Right lobe of liver (tissue), 6 donors: ENCODE measurements around the gene SMCO2. TPM values are rescaled to one million over a fixed set of nuclear protein-coding genes. Genes with fewer than 3 reads are reported as not detected.

Experiments used
- ATAC-seq, 4 donors: fragments of 200-7000 bp; cut with Tn5 transposase; one replicate each; pipeline ENCODE4 v1.9.1; 2020; ENCODE audit warnings: mild to moderate bottlenecking in 4 of 4, moderate library complexity in 4 of 4
- DNase-seq, 3 donors: peaks; one replicate each; pipeline ENCODE4 v3.0.0-alpha.2; 2020
- H3K27ac ChIP-seq, 3 donors: fragments of 200-600 bp; one replicate each; pipeline ENCODE4 v1.8.0; 2022
- H3K27me3 ChIP-seq, 2 donors: fragments of 200-600 bp; one replicate each; pipeline ENCODE4 v1.8.0; 2022
- H3K36me3 ChIP-seq, 4 donors: fragments of 200-600 bp; sonication (generic) in 1 of 4; one replicate each; pipeline versions ENCODE4 v1.5.1 to v1.8.0; 2017 to 2022; ENCODE audit warnings: control low read depth in 1 of 4
- H3K4me1 ChIP-seq, 4 donors: fragments of 200-600 bp; sonication (generic) in 1 of 4; one replicate each; pipeline versions ENCODE4 v1.5.1 to v1.8.0; 2017 to 2022; ENCODE audit warnings: control low read depth in 1 of 4
- H3K4me3 ChIP-seq, 3 donors: fragments of 200-600 bp; one replicate each; pipeline ENCODE4 v1.8.0; 2022
- H3K9me3 ChIP-seq, 4 donors: fragments of 200-600 bp; sonication (generic) in 1 of 4; one replicate each; pipeline versions ENCODE4 v1.5.1 to v1.8.0; 2017 to 2022; ENCODE audit warnings: control low read depth in 1 of 4
- POLR2A ChIP-seq: fragments of 450-650 bp; IDR thresholded peaks from one replicate; pipeline ENCODE4 v1.6.1; 2017; ENCODE audit warnings: antibody characterized with exemption, mild to moderate bottlenecking
- WGBS: methylation state at CpG from one replicate; pipeline ENCODE4 v1.1.6; 2018; ENCODE audit warnings: low coverage, low lambda C conversion rate; ENCODE audit not compliant: insufficient coverage; ENCODE audit errors: missing lambda C conversion rate; 5-methylcytosine and 5-hydroxymethylcytosine counted together
- intact Hi-C, 2 donors: fragments of 100-400 bp; cut with DNase I; formaldehyde crosslinking; loops; one replicate each; pipeline versions ENCODE4 v1.11.2 to v1.14.1; 2022
- long read RNA-seq: library from polyadenylated mRNA; unstranded; transcript quantifications from one replicate; pipeline ENCODE4 v2.0.0, GENCODE V29; 2019
- total RNA-seq, 6 experiments: library from RNA; depleted of rRNA in 2 of 6; stranded (reverse); fragments of >200 nt in 2 of 6; fragmentation: NEBNext Ultra II Directional in 3 of 6; extraction: Animal tissue kit (Norgen Biotek cat#: 25700) in 3 of 6; gene quantifications; one replicate each; pipeline versions ENCODE4 v1.1.0 to v1.2.4, GENCODE V29; 2016 to 2023
- TF ChIP-seq, protein P1 (sequence below), 4 donors: fragments of 200-600 bp in 3 of 4; fragments of 450-650 bp in 1 of 4; IDR thresholded peaks; one replicate each; pipeline versions ENCODE4 v1.5.1 to v1.8.0; 2016 to 2022; ENCODE audit warnings: antibody characterized with exemption in 4 of 4, mild to moderate bottlenecking in 2 of 4
- donor health status: DM: no; HTN: yes; CAD: no.
- donor health status: DM: no; HTN: no; CAD: no.
- donor health status: DM: no; HTN: no; CAD: no.
- donor health status: DM: no; HTN: yes; CAD: no.
- donor health status: DM: no; HTN: yes; CAD: no.

SMCO2 gene
- total RNA-seq: under 1 TPM in 1 of 6 experiments, not detected in 5; 0.31 TPM
- long read RNA-seq: 0 reads

DNA sequence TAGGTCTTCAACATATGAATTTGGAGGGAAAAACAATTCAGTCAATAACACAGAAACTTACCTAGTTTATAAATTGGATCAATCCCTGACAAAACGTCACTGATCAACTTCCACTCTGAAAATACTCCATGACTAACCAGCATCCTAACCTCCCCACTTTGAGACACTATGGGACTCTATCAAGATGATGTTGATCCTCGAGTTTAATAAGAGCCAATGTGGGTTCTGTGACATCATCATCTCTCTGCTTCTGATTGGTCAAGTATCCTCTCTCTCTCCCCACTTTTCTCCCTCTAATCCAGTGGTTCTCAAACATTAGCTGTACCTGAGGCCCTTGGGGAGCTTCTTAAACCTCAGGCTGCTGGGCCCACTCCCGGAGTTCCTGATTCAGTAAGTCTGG is at the start of gene SMCO2:
Gene SMCO2, plus strand, starts transcription at position 301 of the 400 bp plus-strand sequence. CDS start 23,896 bp downstream, outside the sequence.
- H3K36me3 ChIP-seq: no peaks in the 10 kb centered on the region
- DNase-seq (no peak), ATAC-seq (no peak)
- WGBS: 73% methylated on average over 3 of the region's 3 CpGs
- intact Hi-C loops: no loop called here
- no peak within 1 kb of the TSS for H3K27ac ChIP-seq
- H3K4me3 ChIP-seq: no peak within 1 kb of the TSS
- no peaks in the 10 kb centered on the region for H3K4me1 ChIP-seq
- no peaks in the 10 kb centered on the region for H3K9me3 ChIP-seq
- TF ChIP-seq, protein P1, sequence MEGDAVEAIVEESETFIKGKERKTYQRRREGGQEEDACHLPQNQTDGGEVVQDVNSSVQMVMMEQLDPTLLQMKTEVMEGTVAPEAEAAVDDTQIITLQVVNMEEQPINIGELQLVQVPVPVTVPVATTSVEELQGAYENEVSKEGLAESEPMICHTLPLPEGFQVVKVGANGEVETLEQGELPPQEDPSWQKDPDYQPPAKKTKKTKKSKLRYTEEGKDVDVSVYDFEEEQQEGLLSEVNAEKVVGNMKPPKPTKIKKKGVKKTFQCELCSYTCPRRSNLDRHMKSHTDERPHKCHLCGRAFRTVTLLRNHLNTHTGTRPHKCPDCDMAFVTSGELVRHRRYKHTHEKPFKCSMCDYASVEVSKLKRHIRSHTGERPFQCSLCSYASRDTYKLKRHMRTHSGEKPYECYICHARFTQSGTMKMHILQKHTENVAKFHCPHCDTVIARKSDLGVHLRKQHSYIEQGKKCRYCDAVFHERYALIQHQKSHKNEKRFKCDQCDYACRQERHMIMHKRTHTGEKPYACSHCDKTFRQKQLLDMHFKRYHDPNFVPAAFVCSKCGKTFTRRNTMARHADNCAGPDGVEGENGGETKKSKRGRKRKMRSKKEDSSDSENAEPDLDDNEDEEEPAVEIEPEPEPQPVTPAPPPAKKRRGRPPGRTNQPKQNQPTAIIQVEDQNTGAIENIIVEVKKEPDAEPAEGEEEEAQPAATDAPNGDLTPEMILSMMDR (IDR thresholded peaks at IDR 0.05): no peak
- no peak for TF ChIP-seq POLR2A
- H3K27me3 ChIP-seq: no peaks in the 10 kb centered on the region

DNA sequence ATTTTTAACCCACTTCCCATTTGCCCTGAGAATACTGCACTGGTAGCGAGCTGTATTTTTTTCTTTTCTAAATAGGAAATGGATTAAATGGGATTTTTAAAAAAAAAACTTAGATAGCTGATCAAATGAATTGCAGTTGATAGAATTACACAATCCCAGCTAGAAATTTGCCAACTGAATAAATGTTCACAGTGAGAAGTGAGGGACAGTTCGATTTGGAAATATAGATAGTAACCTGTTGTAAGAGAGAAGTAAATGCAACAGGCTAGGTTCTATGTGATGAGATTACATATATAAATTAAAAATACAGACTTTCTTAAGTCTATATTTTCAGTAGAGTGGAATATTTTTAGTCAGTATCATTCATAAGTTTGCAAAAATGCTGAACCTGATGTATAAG is 48.1 kb upstream of the SMCO2 start:
- no peaks in the 10 kb centered on the region for H3K9me3 ChIP-seq
- ATAC-seq (peak in 3 of 4 donors; percentile 49 to 61 (median 60)), DNase-seq (no peak)
- H3K4me1 ChIP-seq: no peaks in the 10 kb centered on the region
- 43% methylated on average over 2 of the region's 2 CpGs for WGBS
- no peaks in the 10 kb centered on the region for H3K27me3 ChIP-seq
- H3K36me3 ChIP-seq: no peaks in the 10 kb centered on the region
- no peak overlapping the region for H3K27ac ChIP-seq
- TF ChIP-seq, protein P1 (IDR thresholded peaks at IDR 0.05): no peak
- no peak overlapping the region for H3K4me3 ChIP-seq
- intact Hi-C loops: no loop called here

DNA sequence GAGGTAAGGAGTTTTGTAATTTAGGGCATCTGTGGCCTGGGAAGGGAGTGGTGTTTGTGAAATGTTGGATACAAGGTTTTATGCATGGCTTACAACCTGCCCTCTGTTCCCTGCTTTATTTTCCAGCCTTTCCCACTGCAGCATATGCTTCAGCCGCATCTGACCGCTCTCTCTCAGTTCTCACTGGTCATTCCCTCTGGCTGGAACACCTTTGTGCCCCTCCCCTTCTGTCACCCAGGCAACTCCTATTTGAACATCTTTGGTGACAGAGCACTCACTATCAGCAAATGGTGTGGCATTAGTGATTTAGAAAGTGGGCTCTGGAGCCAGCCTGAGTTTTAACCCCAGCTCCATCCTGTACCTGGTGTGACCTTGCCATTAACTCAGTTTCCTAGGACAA is 47.5 kb upstream of the SMCO2 start:
- WGBS: 83% methylated on average over 1 of the region's 2 CpGs
- no peak overlapping the region for H3K4me3 ChIP-seq
- ATAC-seq (no peak), DNase-seq (no peak)
- no peak overlapping the region for H3K27ac ChIP-seq
- no peaks in the 10 kb centered on the region for H3K36me3 ChIP-seq
- intact Hi-C loops: no loop called here
- TF ChIP-seq, protein P1 (IDR thresholded peaks at IDR 0.05): no peak
- no peak for TF ChIP-seq POLR2A
- H3K4me1 ChIP-seq: no peaks in the 10 kb centered on the region
- H3K9me3 ChIP-seq: no peaks in the 10 kb centered on the region
- H3K27me3 ChIP-seq: no peaks in the 10 kb centered on the region

DNA sequence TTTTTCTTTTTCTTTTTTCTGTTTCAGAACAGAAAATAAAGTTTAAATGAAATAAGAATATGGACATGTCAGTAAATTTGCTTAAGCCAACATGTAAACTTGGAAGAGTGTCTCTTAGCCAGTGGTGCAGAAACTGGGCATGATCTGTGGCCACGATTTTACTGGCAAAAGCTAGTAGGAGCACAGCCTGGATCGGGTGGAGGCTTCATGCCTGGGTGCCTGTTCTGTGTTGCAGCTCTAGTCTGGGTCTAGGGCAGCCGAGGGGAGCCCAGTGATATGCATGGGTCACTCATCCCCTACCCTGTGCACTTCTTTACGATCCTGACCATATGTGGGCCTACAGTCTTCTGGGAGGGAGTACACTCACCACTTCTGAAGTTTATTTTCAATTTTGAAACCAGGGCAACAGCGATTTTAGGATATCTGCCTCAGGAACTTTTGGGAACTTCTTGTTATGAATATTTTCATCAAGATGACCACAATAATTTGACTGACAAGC is 45.6 kb upstream of the SMCO2 start:
- TF ChIP-seq POLR2A: no peak
- TF ChIP-seq, protein P1 (IDR thresholded peaks at IDR 0.05): no peak
- Histone ChIP-seq H3K27ac (no peak overlapping the region), H3K4me3 (no peak overlapping the region), H3K36me3 (no peaks in the 10 kb centered on the region), H3K27me3 (no peaks in the 10 kb centered on the region), H3K9me3 (no peaks in the 10 kb centered on the region), H3K4me1 (no peaks in the 10 kb centered on the region)
- DNase-seq (no peak), ATAC-seq (no peak)
- intact Hi-C loops: no loop called here
- 100% methylated on average over 1 of the region's 5 CpGs for WGBS

DNA sequence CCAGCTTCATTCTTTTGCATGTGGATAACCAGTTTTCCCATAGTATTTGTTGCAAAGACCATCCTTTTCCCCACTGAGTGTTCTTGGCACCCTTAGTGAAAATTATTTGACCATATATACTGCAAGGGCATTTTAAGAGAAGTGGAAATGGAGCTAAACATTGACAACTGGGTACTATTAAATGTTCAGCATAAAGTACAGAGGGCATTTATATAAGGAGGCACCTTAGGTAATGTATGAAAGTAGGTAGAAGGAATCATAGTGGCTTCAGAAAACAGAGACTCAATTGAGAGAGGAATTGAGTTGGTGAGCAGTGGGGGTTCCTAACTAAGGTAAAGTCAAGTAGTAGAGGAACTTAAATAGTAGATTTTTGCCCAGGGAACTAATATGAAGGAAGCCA is 34.5 kb upstream of the SMCO2 start:
- no peaks in the 10 kb centered on the region for H3K36me3 ChIP-seq
- TF ChIP-seq, protein P1 (IDR thresholded peaks at IDR 0.05): no peak
- TF ChIP-seq POLR2A: no peak
- no peak for DNase-seq
- ATAC-seq: no peak
- no peaks in the 10 kb centered on the region for H3K9me3 ChIP-seq
- H3K4me3 ChIP-seq: no peak overlapping the region
- intact Hi-C loops: no loop called here
- H3K27ac ChIP-seq: no peak overlapping the region
- H3K27me3 ChIP-seq: no peaks in the 10 kb centered on the region
- no peaks in the 10 kb centered on the region for H3K4me1 ChIP-seq
